NK-92 treated with Interleukin-12 subunit alpha and Interleukin-12 subunit beta, amount 100 ng/mL, for 24 hours (cell line): Measurements from ENCODE around the gene NEK10.

ENCODE experiments used
- DNase-seq: peaks from one replicate; lab custom pipeline; 2025; lab: John Stamatoyannopoulos, UW

The NEK10 gene

DNA sequence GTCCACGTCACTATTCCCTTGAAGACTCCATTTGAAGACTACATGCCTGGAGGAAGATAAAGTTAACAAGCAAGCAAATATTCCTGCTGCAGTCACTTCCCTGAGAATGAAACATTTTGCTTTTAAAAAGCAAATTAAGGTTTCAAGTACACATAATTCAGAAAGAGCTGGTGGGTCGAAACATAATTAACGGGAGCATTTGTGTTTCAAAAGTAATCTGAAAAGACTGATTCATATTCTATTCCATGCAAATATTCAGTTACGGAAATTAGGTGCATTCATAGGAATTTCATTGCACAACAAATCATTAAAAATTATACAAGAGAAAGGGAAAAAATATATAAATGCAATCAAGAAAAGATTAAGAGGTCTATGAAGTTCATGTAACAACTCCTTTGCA, 260.9 kb downstream of the NEK10 start:
- DNase-seq: no peak

DNA sequence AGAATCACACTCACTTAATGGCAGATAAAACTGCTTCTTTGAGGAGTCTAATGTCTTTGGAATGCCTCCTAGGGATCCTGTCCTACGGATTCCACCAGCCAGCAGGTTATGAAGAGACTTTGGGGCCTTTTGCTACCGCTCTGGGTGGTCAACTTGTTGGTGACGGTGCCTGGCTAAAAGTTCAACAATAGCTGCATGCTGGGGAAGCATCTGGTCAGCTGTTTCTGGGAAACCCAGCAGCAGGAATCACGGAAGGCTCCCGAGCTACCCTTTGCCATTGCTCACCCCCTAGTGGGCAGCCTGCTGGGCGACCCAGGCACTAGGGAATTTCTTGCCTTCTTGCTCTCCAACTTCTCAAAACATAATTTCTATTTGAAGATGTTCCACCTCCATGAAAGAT, 263.3 kb downstream of the NEK10 start:
- DNase-seq: no peak

DNA sequence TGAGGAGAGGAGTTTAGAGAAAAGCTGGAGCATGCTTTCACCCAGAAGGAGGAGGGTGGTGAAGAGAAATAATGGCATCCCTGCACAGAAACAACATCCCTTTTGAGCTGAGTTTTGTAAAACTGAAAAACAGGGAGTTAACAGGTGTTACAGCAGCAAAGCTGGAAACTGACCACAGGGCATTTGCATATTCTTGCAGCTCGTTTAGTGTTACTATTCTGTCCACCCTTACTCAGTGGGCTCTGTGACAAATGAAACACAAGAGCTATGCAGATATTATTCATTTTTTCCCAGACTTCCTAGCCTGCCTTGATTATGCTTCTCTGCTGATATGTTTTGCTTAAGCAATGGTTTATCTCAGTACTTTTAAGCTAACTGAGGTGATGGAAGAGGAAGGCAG, 272.0 kb downstream of the NEK10 start:
- no peak for DNase-seq

DNA sequence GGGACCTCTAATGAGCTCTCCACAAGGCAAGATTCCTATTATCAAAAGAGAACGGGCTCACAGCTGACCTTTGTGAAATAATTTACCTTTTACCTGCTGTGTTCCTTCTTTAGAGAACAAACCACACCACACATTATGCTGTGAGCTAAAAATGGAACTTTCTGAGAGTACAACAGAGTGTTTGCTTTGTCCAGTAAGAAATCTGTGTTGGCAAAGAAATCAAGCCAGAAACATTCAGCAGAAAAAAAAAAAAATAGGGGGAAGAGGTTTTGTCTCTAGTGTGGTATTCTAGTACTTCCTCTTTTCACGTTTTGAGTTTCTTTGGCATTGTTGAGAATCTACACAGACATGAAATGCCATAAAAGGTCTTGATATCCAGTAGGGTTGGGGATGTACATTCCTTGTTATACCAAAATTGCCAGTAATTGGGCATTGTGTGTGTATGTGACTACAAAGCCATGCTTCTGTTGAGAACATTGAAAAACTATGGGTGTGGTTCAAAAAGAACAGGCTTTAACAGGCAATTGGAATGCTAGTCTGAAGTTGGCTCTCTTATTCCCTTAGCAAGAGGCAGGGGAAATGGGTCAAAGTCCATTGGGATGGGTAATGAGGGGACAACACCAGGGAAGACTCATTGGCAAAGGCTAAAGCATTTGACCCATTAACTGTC, 273.5 kb downstream of the NEK10 start:
- no peak for DNase-seq

DNA sequence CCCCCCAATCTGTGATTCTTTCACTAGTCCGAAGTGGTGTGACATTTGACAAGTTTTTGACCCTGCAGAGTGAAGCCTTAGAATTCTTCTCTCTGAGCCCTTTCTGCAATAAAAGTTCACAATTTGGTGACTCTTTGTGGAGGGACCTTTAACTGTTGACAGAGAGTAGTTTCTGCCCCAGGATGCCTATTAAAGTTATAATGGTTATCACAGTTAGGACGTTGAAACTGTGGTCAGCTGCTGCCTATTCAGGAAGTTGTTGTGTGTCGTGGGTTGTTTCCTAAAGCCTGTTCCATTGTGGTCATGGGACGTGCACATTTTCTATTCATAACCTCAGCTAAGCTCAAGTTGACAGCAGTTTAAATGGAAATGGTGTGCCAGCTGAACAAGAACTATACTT, 274.5 kb downstream of the NEK10 start:
- no peak for DNase-seq

DNA sequence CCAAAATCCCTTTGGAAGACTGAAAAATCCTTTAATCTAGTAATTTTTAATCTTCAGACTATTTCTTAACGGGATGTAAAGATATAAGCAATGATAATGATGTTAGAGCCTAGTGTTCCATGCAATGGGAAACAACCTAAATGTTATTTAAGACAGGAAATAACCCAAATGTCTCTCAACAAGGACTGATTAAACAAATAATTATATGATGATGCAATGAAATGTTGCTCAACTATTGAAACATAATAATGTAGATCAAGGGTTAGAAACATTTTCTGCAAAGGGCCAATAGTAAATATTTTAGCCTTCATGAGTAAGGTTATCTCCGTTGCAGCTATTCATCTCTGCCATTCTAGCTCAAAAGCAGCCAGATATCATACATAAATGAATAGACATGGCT, 275.4 kb downstream of the NEK10 start:
- no peak for DNase-seq

DNA sequence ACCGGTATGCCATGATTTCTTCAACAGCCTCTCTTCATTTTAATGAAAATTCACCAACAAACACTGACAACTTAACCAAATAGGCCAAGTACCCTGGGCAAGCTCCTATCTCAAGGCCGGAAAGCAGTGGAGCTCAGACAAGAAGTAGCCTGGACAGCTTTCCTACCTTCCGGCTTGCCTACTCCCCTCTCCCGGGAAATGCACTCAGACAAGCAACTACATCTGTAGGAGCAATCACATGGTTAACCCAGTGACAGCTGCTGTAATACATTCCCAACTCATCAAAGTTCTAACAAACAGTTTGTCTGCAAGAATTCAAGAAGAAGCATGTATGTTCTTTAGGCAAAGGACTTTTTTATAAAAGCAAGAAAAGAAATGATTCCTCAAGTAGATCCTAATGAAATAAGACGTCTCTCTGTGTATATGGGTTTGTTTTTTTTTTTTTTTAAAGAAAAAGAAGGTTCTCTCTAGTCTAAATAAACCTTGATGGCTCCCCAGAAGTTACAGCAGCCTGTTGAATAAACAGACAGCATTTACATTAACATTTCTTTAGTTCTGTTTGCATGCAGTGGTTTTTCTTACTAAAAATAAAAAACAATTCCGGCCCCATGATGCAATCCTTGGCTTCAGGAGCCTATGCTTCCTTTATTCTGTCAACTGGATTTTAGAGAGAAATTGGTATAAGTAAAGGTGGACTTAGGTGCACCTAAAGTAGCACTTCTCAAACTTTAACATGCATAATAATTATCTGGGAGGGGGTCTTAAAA, 278.7 kb downstream of the NEK10 start:
- no peak for DNase-seq

DNA sequence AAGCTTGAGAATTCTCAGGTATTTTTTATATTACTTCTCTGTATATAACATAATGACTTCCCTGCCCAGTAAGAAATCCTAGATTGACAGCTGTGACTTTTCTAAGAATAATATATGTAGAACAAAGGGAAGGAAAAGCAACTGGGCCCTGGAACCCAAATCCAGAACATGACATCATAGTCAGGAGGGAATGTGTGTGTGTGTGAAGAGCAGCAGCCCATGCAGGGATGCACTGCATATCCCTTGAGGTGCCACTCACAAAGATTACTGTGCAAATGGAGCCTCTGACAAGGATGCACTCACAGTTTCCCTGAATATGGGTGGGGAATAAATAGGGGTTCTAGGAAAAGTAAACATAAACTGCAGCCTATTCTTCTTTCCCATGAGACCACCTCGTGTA, 279.5 kb downstream of the NEK10 start:
- no peak for DNase-seq

DNA sequence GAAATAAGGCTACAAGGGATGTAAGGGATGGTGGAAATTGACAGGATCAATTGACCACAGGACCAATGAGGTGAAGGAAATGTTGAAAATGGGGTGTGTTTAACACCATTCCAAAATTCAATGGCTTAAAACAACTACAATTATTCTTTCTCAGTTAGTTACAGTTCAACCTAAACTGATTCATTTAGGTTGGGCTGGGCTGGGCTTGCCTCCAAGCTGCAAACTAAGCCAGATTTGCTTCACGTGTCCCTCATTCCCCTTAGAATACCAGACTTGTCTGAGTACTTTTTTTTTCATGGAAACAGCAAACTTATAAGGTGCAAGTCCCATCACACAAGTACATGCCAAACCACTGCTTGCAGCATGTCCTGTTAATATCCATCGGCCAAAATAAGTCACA, 280.1 kb downstream of the NEK10 start:
- no peak for DNase-seq

DNA sequence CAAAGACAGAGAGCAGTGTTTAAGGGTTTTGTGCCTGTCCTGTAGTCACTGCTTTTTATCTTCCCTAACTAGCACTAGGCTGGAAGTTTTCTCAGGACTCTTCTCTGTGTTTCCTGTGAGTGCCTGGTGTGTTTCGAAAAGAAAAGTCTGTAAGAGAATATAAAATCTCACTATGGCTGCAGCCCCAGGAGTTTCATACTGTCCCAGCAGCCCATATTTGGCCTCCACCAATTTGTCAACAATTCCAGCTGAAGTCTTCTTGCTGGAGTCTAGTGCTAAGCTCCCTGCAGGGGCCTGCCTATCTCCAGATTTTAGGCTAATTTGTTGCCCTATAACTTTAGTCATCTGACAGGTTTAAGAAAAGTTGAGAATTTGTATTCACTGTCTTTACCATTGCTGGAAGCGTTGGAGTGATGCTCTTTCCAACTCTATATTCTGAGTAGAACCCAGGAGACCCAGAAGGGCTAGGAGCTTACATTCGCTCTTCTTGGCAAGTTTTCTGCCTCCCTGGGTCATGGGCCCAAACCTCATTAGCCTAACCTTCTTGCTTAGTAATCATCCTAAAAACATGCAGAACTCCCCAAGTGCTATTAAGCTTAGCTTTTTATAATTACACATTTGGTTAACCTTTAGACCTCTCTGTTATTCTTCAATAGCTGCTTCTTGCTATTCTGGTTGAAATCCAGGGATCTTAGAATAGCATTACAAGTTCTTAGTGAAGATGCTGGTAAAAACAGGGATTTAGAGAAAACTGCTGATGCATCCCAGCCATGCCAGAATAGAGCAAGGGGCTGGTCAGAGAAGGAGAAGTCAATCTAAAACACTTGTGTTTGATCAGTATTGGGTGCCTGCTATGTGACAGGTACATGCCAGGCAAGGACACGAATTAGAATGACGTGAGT, 283.1 kb downstream of the NEK10 start:
- no peak for DNase-seq

DNA sequence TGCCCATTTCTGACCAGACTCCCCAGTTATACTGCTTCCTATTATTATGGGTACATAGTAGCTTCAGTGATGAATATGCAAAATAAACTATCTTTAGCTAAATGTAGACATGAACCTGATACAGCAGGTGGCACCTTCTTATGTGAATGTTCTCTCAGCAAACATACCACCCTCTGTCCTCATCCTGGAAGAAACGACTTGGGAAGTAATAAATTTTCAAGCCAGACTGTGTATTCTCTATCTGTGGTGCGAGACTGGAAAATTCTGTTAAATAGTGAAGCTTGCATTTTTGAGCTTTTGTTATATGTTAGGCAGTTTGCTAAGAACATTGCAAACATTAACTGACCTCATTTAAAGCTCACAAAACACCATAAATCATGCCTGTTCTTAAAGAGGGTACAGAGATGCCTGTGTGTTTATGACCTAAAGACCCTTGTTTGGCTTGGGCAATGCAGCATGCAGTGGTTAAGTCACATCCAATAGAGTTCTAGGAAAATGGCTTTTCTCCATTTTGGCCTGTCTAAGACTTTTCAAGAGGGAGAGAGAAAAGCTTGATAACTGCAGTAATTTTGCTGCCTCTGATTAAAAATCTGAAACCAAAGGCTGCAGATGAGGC, 287.1 kb downstream of the NEK10 start:
- DNase-seq: no peak

DNA sequence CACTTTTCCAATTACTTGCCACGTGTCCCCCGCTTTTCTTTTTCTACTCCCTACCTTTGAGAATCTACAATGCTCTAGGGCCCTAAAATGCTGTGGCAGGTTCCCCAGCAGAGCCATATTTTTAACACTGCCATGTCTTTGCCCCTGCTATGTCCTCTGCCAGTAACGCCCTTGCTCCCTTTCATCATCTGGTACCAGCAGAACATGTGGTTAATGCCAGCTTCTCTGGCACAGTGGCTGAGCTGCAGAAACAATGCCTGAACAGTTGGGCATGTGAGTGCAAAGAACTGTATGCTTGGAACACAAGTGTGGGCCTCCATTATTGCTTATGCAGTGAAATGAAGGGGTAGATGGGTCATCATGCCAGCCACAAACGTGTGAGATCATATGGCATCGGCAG, 287.6 kb downstream of the NEK10 start:
- no peak for DNase-seq

DNA sequence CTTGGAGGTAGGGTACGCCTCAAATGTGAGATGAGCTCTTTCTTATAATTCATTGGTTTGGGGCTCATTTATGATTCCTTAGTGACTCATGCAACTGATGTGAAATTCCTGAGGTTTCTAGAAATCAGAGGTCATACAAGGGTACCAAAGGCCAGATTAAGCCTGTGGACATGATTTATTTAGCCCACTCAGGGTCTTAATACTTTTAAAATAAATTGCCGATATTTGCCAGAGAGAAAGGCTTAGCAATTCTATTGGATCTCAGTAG, 289.0 kb downstream of the NEK10 start:
- no peak for DNase-seq

DNA sequence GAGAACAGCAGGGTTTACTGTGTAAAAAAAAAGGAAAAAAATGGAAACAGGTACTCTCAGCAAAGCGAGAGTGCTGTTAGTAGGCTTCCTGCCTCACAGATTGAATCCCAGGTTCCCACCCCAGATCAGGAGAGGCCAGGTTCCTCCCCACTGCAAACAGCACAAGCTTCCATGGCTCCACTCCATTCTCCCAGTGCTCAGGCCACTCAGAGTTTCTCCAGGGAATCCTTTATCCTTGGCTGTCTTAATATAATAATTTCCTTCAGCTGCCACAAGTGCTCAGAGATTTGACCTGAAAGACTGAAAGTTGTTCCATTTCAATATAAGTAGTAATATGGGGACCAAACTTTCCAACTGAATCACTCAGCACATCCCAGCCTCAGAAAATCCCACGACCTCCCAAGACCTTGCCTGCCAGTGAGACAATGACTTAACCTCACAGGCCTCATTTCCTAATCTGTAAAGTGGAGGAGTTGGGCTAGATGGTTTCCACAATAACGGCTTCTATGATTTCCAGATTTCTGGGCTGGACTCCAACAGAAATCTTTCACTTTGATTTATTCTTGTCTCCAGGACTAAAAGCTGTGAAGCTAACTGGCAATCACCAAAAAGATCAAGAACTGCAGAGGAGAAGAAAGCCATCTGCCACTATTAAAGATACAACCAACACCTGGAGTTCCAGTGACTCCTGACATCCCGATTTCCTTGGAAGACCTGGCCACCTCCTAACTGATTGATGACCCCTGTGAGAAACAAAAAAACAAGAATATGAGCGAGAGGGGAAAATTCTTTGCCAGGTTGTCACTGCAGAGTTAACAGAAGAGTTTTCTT, 289.5 kb downstream of the NEK10 start:
- no peak for DNase-seq

DNA sequence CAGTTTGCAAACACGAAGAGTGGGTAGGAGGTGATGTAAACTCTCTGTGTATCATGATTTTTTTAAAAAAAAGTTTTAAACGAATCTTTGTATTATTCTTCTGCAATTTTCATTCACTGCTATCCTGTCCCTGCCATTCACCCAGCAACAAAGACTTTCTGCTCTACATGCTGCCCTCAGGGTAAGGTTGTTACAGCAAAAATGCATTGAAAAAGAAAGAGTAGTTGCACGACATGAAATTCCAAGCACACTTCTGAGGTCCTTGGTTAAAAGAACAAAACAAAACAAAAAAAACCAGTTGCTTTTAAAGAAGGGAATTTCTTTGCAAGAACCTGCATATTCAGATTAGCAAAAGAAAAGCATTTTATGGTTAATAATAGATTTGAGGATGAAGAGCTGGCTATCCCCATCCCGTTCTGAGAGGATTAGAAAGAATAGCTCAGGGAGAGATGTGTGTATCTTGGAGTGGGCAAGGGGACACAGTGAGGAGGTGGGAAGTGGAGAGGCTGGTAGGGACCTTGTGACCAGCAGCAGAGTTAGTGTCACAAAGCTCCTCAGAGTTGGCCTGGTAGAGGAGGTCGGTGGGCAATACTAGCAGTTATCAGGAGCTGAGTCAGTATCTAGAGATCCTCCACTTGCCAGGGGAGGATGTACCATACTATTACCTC, 290.8 kb downstream of the NEK10 start:
- DNase-seq: no peak

DNA sequence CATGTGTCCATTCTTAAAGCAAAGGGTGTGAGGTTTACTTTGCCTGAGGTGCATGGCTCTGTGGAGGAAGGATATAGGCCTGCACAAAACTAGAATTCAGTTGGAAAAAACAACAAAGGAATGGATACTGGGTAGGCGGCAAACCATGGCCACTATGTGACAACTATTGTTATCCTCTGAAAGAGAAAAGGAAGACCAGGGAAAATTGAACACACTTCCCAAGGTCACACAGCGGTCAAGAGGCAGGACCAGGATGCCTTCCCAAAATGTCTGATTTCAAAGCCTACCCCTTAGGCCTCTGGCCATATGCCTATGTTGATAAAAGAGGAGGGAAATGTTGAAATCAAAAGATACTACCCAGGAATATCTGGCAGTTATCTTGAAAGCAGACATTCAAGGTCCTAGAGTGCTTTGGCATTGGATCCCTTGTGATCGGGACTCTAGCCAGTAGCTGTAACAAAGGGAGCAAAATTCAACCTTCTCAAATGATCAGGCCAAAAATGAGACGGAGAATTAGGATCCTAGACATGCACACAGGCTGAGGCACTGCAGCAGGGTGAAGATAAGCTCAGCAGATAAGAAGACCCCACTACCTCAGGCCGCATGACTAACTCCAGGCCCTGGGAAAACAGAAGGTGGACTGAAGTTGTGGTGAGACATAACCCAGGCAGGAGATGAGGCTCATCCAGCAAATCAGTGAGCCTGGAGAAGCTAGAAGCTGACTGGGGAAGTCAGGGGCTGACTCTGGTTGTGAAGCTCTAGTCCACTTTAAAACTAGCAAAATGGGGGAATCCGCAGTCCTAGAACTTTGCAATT, 292.2 kb downstream of the NEK10 start:
- no peak for DNase-seq

DNA sequence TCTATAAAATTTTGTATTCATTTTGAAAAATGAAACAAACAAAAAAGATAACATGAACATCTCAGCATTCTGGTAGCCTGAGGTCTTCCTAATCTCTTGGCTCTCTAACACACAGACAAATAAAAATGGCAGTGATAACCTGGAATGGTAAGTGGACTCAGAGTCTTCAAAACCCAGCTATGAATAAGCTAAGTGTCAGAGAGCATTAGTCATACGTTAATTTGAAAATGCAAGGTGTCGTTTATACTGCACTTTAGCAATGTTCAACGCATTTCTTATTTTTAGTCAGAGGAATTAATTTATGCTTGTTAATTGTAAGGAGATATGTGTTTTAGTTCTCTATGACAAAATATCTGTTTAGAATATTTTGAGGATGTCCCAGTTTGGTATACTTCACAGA, 294.3 kb downstream of the NEK10 start:
- DNase-seq: no peak

DNA sequence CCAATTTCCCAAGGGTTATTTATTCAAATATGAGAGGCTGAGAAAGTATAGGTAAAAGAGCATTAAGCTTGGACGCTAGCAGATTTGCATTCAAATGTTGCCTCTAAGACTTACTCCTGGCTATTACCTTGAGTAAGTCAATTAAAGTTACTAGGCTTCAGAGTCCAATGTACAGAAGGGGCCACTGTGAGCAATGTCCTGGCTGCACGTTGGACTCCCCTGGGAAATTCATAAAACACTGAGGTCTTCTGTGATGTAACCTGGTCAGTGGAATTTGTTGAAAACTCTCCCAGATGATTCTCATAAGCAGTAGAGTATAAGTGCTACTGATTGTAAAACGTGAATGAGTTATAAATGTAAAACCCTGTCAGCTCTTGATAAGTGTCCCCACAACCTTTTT, 295.3 kb downstream of the NEK10 start:
- no peak for DNase-seq

DNA sequence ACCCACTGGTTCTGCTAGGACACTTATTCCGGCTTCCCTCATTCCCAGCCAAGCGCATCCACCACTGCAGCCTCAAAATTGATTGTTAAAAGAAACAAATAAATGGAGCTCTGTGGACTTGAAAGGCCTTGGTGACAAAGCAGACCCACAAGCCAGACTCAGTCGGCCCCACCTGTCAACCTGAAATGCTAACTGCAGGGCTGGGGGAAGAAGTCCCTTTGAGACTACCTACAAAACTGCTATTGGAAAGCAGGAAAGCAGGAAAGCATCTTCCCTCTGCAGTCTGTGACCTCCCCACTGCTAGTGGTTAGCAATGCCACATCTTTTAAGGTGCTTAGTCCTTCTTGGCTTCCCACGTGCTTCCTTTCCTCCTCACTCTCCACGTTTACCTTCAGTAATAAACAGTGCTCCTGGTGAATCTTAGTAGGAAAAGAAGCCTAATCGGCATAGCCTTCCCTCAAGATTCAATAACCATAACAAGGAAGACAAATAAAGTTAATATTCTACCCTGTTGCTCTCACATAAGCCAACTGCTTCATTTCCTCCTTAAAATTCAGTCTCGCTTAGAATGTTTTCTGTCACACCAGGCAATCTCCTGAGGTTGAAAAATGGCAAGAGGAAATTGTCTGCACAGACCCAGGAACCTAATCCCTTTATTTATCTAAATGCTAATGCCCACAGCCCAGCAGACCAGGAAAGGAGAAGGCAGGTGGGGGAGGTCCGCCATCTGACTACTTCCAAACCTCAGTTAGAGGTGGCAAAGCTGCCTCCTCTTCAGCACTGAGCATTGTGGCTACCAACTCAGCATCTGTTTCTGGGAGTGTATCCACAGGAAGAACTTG, 296.2 kb downstream of the NEK10 start:
- DNase-seq: no peak
